NCI-H446 (cell line): ENCODE data around the gene ACAT2.
"Not testable (repeated sequence)": the region's sequence is repeated elsewhere in the genome, so short reads cannot be mapped to it uniquely, and the experiment has no call there.

ENCODE experiments used
- DNase-seq, 2 experiments: peaks; one replicate each; lab custom pipeline; 2025; lab: John Stamatoyannopoulos, UW

Gene ACAT2

GRCh38 chr6:159813781-159814180 lies 51.9 kb downstream of the ACAT2 start:
- DNase-seq, result no peak

GRCh38 chr6:159815410-159815809 lies 53.6 kb downstream of the ACAT2 start:
- DNase-seq, result no peak

DNA sequence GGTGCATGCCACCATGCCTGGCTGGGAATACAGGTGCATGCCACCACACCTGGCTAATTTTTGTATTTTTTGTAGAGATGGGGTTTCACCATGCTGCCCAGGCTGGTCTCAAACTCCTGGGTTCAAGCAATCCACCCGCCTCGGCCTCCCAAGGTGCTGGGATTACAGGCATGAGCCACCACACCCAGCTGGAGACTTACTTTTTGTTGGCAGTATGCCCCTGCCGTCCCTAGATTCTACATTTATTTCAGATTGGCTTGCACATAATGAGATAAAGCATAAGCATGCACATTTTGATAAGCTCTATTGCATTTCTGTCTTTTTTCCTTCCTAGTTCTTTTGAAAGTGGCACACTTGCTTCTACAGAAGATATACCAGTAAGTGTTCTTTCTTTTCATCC lies 54.9 kb downstream of the ACAT2 start:
- DNase-seq, result not testable (repeated sequence)

DNA sequence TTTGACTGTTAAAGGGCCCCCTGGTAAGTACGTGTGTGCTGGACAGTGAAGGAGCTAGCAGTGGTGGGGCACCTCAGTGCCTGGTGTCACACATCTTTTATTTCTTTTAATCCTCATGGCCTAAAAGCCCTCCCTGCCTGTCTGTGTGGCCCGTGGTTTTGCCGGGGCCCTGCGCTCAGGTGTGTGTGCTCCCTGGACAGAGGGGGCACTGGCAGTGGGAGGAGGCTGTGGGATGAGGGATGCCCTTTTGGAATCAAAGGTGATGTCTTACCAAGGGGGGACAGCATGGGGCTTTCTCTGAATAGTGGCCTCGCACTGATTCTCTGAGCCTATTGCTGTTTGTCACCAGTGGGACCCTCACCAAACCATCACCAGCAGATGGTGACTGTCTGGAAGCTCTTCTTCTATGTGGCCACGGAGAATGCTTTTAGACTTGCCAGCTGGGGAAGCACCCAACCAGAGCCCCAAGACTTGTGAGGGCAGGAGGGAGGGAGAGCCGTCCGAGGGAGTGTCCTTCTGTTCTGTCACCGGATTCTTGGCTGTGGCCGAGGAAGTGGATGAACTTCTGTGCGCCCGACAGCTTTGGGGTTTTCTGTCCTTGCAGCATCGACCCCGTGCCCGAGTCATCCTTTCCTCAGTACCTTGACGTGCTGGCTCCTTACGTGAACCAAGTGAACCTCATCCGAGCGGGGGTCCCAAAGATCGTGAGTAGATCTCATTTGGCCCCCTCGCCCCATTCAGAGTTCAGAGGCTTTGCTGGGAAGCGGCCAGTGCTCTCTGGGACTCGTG lies 56.3 kb downstream of the ACAT2 start:
- no peak for DNase-seq

DNA sequence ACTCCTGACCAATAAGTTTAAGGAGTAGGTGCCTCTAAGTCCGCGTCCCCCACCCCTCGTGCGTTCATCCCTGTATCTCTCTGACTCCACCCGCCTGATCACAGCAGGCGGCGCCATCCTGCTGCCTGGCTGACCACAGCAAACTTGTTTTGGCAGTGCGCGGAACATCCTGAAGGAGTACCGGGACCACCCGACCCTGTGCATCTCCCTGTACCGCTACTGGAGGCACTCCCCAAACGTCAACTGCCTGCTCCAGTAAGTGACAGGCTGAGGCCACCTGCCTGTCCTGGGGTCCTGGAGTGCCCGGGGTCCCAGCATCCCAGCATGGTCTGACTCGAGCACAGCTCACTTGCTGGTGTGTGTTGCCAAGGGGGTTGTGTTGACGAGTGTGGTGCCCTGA lies 57.3 kb downstream of the ACAT2 start:
- no peak for DNase-seq

- DNase-seq, result no peak
These were observed 58.2 kb downstream of the ACAT2 start for GRCh38 chr6:159819932-159820640.

DNA sequence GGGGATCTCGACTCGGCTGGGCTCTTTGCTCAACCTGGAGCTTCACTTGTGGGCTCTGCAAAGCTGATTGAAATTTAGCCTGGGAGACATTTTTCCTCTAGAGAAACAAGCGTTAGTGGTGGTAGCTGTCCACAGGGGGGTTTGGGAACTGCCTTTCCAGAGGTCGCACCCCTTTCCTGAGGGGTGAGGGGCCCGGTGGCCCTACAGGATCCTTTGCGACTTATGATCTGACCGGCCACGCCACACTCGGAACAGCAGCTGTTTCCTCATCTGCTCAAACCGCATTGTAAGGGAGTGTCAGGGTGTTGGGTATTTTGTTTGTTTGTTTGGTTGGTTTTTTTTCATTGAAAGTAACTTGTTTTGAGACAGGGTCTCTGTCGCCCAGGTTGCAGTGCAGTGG lies 59.3 kb downstream of the ACAT2 start:
- DNase-seq, result no peak

DNA sequence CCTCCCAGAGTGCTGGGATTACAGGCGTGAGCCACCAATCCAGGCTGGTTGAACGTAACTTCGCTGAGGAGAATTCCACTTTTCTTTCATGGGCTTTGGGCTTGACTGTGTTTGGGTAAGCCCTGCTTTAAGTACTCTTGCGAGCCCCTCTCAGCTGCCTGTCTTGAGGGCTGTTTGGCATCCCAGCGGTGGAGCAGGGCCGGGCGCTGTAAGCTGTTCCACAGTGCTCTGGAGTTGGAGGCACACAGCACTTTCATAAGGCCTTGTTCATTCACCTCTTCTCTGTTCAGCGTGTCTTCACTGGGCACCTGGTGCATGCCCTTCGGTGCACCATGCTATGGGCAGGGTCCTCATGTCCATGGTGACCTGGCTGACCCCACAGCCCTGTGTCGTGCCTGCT lies 59.9 kb downstream of the ACAT2 start:
- no peak for DNase-seq

DNA sequence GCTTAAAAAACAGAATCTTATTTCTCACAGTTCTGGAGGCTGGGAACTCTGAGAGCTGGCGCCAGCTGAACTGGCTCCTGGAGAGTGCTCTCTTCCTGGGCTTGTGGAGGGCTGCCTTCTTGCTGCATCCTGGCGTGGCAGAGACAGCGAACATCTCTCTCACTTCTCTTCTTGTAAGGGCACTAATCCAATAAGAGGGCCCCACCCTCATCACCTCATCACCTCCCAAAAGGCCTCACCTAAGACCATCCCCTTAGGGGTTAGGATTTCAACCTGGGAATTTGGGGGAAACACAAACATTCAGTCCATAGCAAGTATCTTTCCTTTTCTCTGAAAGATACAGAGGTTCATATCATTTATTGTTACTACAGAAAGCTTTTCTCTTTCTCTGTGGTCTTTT lies 62.1 kb downstream of the ACAT2 start:
- no peak for DNase-seq

GRCh38 chr6:159824690-159825089 lies 62.8 kb downstream of the ACAT2 start:
- DNase-seq, result not testable (repeated sequence)

GRCh38 chr6:159826004-159826403 lies 64.2 kb downstream of the ACAT2 start:
- DNase-seq, result no peak

DNA sequence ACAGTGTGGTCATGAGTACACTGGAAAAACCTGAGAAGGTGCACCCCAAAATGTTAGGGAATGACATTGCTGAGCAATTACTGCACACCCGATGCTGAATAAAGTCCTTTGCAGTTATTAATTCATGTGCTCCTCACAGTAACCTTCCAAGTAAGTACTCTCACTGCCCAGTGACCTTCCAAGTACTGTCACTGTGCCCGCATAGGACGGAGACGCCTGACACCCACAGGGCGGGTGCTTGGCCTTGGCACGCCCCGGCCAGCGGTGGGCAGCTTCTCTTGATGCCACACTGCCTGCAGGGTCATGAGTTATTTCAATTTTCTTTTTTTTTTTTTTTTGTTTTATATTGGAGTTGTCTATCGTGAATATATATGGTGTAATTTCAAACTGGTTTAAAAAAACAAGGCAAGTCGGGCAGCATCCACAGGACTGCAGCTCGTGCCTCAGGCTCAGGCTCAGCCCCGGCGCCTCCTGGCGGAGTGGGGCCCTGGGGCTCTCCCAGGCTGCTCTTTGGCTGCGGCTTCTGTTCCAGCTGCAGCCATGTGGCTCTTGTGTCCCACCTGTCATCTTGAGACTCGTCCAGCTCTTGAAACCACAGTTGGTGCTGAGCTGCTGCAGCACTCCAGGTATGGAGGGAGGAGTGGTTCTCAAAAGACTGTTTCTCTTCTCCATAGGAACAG lies 65.3 kb downstream of the ACAT2 start:
- DNase-seq, result no peak

DNA sequence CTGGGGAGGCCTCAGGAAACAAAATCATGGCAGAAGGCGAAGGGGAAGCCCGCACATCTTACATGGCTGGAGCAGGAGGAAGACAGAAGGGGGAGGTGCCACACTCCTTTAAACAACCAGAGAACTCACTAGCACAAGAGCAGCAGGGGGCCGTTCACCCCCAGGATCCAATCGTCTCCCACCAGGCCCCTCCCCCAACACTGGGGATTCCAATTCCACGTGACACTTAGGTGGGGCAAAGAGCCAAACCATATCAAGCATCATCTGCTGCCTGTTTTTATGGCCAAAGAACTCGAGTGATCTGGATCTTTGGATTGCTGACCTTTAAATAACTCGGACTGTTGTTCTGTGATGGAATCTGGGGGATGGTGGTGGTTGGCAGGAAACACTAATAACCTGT lies 66.2 kb downstream of the ACAT2 start:
- DNase-seq, result no peak
